K562 (cell line): ENCODE results near the gene SLC3A2. TPM values are rescaled to one million over a fixed set of nuclear protein-coding genes. Genes with fewer than 3 reads are reported as not detected.

Experiments
- ARID1B ChIP-seq: fragments of 450-650 bp; IDR thresholded peaks from 2 replicates; pipeline ENCODE4 v1.6.1; 2016; ENCODE audit warnings: antibody characterized with exemption, mild to moderate bottlenecking, inconsistent platforms
- BRD4 ChIP-seq: fragments of 200-600 bp; sonication (generic); IDR thresholded peaks from 2 replicates; pipeline ENCODE4 v1.6.1; 2017; ENCODE audit warnings: inconsistent platforms
- CBFB ChIP-seq: sonication (generic); formaldehyde crosslinking; IDR thresholded peaks from 2 replicates; pipeline ENCODE4 v1.4.0; 2020; ENCODE audit warnings: mild to moderate bottlenecking, missing genetic modification reagents
- CBX3 ChIP-seq, 2 experiments: IDR thresholded peaks; 1 replicate in 1 of 2; 2 replicates in 1 of 2; pipeline ENCODE4 v1.6.1; 2012; ENCODE audit warnings: inconsistent platforms in 2 of 2, low read length in 2 of 2, borderline replicate concordance in 1 of 2, control low read depth in 1 of 2
- ETV5 ChIP-seq: sonication (generic); formaldehyde crosslinking; IDR thresholded peaks from 2 replicates; pipeline ENCODE4 v1.4.0; 2020; ENCODE audit warnings: low read depth, mild to moderate bottlenecking, missing genetic modification reagents
- MCM2 ChIP-seq: fragments of 450-650 bp; IDR thresholded peaks from 2 replicates; pipeline ENCODE4 v1.6.1; 2017; ENCODE audit warnings: low read depth, mild to moderate bottlenecking
- NFE2L1 ChIP-seq: fragments of 450-650 bp; IDR thresholded peaks from 2 replicates; pipeline ENCODE4 v1.6.1; 2016; ENCODE audit warnings: missing genetic modification characterization, low read depth, mild to moderate bottlenecking, missing compliant biosample characterization, moderate library complexity, borderline replicate concordance
- NFIC ChIP-seq: fragments of 450-650 bp; IDR thresholded peaks from 2 replicates; pipeline ENCODE4 v1.6.1; 2017; ENCODE audit warnings: mild to moderate bottlenecking, inconsistent platforms
- PHF20 ChIP-seq: fragments of 450-650 bp; IDR thresholded peaks from 2 replicates; pipeline ENCODE4 v1.6.1; 2018; ENCODE audit not compliant: partially characterized antibody
- PHF21A ChIP-seq: fragments of 450-650 bp; IDR thresholded peaks from 2 replicates; pipeline ENCODE4 v1.6.1; 2017; ENCODE audit warnings: low read depth, borderline replicate concordance
- RBFOX2 ChIP-seq: fragments of 200-400 bp; formaldehyde crosslinking; IDR thresholded peaks from 2 replicates; pipeline ENCODE4 v1.6.1; 2017; ENCODE audit warnings: low read depth, mild to moderate bottlenecking, low read length, moderate library complexity
- ZBTB8A ChIP-seq: fragments of 450-650 bp; IDR thresholded peaks from 2 replicates; pipeline ENCODE4 v1.6.1; 2018; ENCODE audit warnings: mild to moderate bottlenecking, moderate library complexity; ENCODE audit not compliant: partially characterized antibody
- ZNF316 ChIP-seq: fragments of 450-650 bp; IDR thresholded peaks from 2 replicates; pipeline ENCODE4 v1.6.1; 2016
- ZNF384 ChIP-seq: IDR thresholded peaks from 2 replicates; pipeline ENCODE4 v1.6.1; 2012; ENCODE audit warnings: low read depth, low read length, improper control_type of control experiment
- ZNF551 ChIP-seq: fragments of 250-450 bp; sonication (Bioruptor Pico); IDR thresholded peaks from 2 replicates; pipeline ENCODE4 v1.5.0; 2021; ENCODE audit warnings: mild to moderate bottlenecking, moderate library complexity
- ZZZ3 ChIP-seq: fragments of 450-650 bp; IDR thresholded peaks from 2 replicates; pipeline ENCODE4 v1.6.1; 2016; ENCODE audit warnings: antibody characterized with exemption, mild to moderate bottlenecking, moderate library complexity
- polyA plus RNA-seq, 8 experiments: library from polyadenylated mRNA; depleted of rRNA in 4 of 8; stranded (reverse) in 5 of 8; unstranded in 3 of 8; fragments of >200 nt; fragmentation: Nextera tagmentation in 2 of 8; fragmentation: Illumina TruSeq in 1 of 8; extraction: Ambion mirVana in 2 of 8; extraction: Trizol in 1 of 8; gene quantifications; 2 replicates each; pipeline versions ENCODE4 v1.2.1 to v1.2.3, GENCODE V29; 2011 to 2014; ENCODE audit warnings: inconsistent platforms in 1 of 8, missing spikeins in 1 of 8
- total RNA-seq, 7 experiments: library from RNA; depleted of rRNA in 6 of 7; stranded (reverse); fragments of >200 nt in 6 of 7; fragmentation: Illumina TruSeq in 2 of 7; extraction: Trizol in 2 of 7; gene quantifications; 2 replicates each; pipeline versions ENCODE4 v1.2.1 to v1.2.3, GENCODE V29; 2011 to 2021; ENCODE audit warnings: low replicate concordance in 1 of 7
- TF ChIP-seq, protein P1 (sequence below): fragments of 250-450 bp; sonication (Bioruptor Pico); IDR thresholded peaks from 2 replicates; pipeline ENCODE4 v1.4.0; 2020
- TF ChIP-seq, protein P2 (sequence below), 3 experiments: IDR thresholded peaks in 2 of 3; conservative IDR thresholded peaks in 1 of 3; 2 replicates each; pipeline ENCODE4 v1.5.1; 2011 to 2012; ENCODE audit warnings: low read length in 3 of 3, mild to moderate bottlenecking in 3 of 3, control low read depth in 2 of 3, improper control_type of control experiment in 1 of 3, inconsistent platforms in 1 of 3, low read depth in 1 of 3, mixed read lengths in 1 of 3, moderate library complexity in 1 of 3; ENCODE audit not compliant: insufficient read depth in 2 of 3
- TF ChIP-seq, protein P3 (sequence below): fragments of 250-450 bp; sonication (Bioruptor Pico); IDR thresholded peaks from 2 replicates; pipeline ENCODE4 v1.4.0; 2020; ENCODE audit warnings: mild to moderate bottlenecking, moderate library complexity, borderline replicate concordance
- TF ChIP-seq, protein P4 (sequence below): fragments of 450-650 bp; formaldehyde crosslinking; conservative IDR thresholded peaks from 2 replicates; pipeline ENCODE4 v1.4.0; 2022; ENCODE audit warnings: mild to moderate bottlenecking, missing genetic modification characterization

Gene SLC3A2
- total and polyA plus RNA-seq, 9 of the 15 experiments (the other 6 are each of a cell fraction or from before 2014, with no cell fraction given) = 20.0 to 296 (median 214) TPM

DNA sequence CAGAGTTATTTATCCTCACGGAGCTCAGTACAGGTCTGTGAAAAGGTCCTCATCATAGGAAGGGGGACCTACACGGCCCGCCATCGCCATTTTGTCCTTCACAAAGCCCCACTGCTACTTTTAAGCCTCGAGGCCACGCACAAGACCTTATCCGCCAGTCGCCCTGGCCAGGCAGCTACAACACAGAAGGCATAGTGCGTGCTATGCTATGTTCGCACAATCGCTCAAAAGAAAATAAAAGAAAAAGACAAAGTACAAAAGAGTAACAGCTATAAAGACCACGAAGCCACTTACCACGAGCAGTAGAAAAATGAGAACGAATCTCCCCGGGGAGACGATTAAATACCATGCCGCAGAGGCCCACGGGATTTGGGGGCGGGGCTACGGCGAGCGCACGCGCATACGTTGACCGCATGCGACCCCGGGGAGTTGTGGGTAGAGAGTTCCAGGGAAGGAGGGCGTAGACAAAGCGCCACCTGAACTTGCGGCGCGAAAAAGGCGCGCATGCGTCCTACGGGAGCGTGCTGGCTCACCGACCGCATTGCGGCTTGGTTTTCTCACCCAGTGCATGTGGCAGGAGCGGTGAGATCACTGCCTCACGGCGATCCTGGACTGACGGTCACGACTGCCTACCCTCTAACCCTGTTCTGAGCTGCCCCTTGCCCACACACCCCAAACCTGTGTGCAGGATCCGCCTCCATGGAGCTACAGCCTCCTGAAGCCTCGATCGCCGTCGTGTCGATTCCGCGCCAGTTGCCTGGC, 24.9 kb upstream of the SLC3A2 start (continued):
- peak; percentile 81; the same call in 1 of the 2 replicates for TF ChIP-seq ZZZ3
- TF ChIP-seq NFIC = peak; percentile 84
- peak; percentile 62 for TF ChIP-seq PHF20
- TF ChIP-seq ZNF551 (CRISPR knock-in tag) = no peak; the same call in 1 of the 2 replicates
- TF ChIP-seq ETV5 (CRISPR knock-in tag) = peak; percentile 70; the same call in 1 of the 2 replicates
- no peak for TF ChIP-seq ZBTB8A
- peak; percentile 97 for TF ChIP-seq RBFOX2
- TF ChIP-seq, protein P1, sequence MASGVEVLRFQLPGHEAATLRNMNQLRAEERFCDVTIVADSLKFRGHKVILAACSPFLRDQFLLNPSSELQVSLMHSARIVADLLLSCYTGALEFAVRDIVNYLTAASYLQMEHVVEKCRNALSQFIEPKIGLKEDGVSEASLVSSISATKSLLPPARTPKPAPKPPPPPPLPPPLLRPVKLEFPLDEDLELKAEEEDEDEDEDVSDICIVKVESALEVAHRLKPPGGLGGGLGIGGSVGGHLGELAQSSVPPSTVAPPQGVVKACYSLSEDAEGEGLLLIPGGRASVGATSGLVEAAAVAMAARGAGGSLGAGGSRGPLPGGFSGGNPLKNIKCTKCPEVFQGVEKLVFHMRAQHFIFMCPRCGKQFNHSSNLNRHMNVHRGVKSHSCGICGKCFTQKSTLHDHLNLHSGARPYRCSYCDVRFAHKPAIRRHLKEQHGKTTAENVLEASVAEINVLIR = no peak
- peak; percentile 46; the same call in 1 of the 2 replicates for TF ChIP-seq ARID1B
- peak in 1 of 2 experiments; percentile 77; a peak in 1 of 3 replicates for TF ChIP-seq CBX3 (IDR thresholded peaks at IDR 0.05; ENCODE audit: borderline replicate concordance in 1 of 2, low read length in 2 of 2)
- peak; percentile 96 for TF ChIP-seq CBFB (CRISPR knock-in tag)
- TF ChIP-seq ZNF384 = 0 out of 2 replicates have a peak, but pooled peaks have one; percentile 2
- peak; percentile 15; the same call in 1 of the 2 replicates for TF ChIP-seq ZNF316
- peak; percentile 65; the same call in 1 of the 2 replicates for TF ChIP-seq PHF21A
- no peak for TF ChIP-seq NFE2L1 (tag)
- no peak for TF ChIP-seq MCM2
- TF ChIP-seq, protein P2, sequence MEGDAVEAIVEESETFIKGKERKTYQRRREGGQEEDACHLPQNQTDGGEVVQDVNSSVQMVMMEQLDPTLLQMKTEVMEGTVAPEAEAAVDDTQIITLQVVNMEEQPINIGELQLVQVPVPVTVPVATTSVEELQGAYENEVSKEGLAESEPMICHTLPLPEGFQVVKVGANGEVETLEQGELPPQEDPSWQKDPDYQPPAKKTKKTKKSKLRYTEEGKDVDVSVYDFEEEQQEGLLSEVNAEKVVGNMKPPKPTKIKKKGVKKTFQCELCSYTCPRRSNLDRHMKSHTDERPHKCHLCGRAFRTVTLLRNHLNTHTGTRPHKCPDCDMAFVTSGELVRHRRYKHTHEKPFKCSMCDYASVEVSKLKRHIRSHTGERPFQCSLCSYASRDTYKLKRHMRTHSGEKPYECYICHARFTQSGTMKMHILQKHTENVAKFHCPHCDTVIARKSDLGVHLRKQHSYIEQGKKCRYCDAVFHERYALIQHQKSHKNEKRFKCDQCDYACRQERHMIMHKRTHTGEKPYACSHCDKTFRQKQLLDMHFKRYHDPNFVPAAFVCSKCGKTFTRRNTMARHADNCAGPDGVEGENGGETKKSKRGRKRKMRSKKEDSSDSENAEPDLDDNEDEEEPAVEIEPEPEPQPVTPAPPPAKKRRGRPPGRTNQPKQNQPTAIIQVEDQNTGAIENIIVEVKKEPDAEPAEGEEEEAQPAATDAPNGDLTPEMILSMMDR (IDR thresholded peaks at IDR 0.05 in 2 of 3, conservative IDR thresholded peaks at IDR 0.05 in 1 of 3; ENCODE audit: insufficient read depth in 2 of 3, low read depth in 1 of 3, low read length in 3 of 3) = no peak
- TF ChIP-seq, protein P3, sequence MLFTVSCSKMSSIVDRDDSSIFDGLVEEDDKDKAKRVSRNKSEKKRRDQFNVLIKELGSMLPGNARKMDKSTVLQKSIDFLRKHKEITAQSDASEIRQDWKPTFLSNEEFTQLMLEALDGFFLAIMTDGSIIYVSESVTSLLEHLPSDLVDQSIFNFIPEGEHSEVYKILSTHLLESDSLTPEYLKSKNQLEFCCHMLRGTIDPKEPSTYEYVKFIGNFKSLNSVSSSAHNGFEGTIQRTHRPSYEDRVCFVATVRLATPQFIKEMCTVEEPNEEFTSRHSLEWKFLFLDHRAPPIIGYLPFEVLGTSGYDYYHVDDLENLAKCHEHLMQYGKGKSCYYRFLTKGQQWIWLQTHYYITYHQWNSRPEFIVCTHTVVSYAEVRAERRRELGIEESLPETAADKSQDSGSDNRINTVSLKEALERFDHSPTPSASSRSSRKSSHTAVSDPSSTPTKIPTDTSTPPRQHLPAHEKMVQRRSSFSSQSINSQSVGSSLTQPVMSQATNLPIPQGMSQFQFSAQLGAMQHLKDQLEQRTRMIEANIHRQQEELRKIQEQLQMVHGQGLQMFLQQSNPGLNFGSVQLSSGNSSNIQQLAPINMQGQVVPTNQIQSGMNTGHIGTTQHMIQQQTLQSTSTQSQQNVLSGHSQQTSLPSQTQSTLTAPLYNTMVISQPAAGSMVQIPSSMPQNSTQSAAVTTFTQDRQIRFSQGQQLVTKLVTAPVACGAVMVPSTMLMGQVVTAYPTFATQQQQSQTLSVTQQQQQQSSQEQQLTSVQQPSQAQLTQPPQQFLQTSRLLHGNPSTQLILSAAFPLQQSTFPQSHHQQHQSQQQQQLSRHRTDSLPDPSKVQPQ (CRISPR knock-in tag) = no peak
- TF ChIP-seq BRD4 = peak; percentile 90
- TF ChIP-seq, protein P4, sequence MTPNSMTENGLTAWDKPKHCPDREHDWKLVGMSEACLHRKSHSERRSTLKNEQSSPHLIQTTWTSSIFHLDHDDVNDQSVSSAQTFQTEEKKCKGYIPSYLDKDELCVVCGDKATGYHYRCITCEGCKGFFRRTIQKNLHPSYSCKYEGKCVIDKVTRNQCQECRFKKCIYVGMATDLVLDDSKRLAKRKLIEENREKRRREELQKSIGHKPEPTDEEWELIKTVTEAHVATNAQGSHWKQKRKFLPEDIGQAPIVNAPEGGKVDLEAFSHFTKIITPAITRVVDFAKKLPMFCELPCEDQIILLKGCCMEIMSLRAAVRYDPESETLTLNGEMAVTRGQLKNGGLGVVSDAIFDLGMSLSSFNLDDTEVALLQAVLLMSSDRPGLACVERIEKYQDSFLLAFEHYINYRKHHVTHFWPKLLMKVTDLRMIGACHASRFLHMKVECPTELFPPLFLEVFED (CRISPR knock-in tag) = peak; percentile 96
